Measurements from ENCODE around the gene ERC2. TPM values are rescaled to one million over a fixed set of nuclear protein-coding genes. Genes with fewer than 3 reads are reported as not detected.

Gene ERC2
- total and polyA plus RNA-seq, 2 of the 13 experiments (the other 11 are each of a cell fraction or from before 2014, with no cell fraction given), result 0.16 to 0.22 TPM

GRCh38 chr3:55622116-55622515 lies 846.2 kb downstream of the ERC2 start:
- 36% methylated on average over 3 of the region's 3 CpGs for WGBS (ENCODE audit: low lambda C conversion rate)
- in situ Hi-C loops (cut with HindIII; ENCODE audit: extremely low pct_ligation_motif_present, low pct_unique_long_range_greater_than_20kb) (no loop called here), intact Hi-C loops (cut with micrococcal nuclease; ENCODE audit: unreplicated experiment) (no loop called here)
- Histone ChIP-seq H3K27me3 (ENCODE audit: control insufficient read depth in 1 of 2, insufficient read depth in 2 of 2, low read length in 2 of 2) (no peaks in the 10 kb centered on the region), H3K79me2 (ENCODE audit: insufficient read depth, low read length) (no peaks in the 10 kb centered on the region), H3K4me3 (replicated peaks in 1 of 3; ENCODE audit: insufficient read depth in 1 of 3, low read depth in 2 of 3, low read length in 3 of 3) (no peak overlapping the region), H3K36me3 (replicated peaks in 1 of 2; ENCODE audit: control insufficient read depth in 1 of 2, insufficient read depth in 2 of 2, low read length in 2 of 2) (no peaks in the 10 kb centered on the region), H3K27ac (ENCODE audit: extremely low read length, insufficient read depth, low read length) (no peak overlapping the region), H2AFZ (ENCODE audit: low read length) (no peak overlapping the region), H3K9me3 (ENCODE audit: low read length) (no peaks in the 10 kb centered on the region), H4K20me1 (ENCODE audit: insufficient read depth, low read length) (no peaks in the 10 kb centered on the region), H3K4me1 (ENCODE audit: insufficient read depth, low read length) (no peaks in the 10 kb centered on the region), H3K9ac (ENCODE audit: insufficient read depth, low read depth, low read length) (no peak overlapping the region), H3K4me2 (ENCODE audit: low read depth, low read length) (no peak overlapping the region)
- DNase-seq (ENCODE audit: low spot score) (no peak), ATAC-seq (no peak), FAIRE-seq (no peak)
- ChIA-PET POLR2A (no interaction called here), CTCF (ENCODE audit: low intra/inter-chr PET ratio, low total read pairs) (no interaction called here)
- no peak for TF ChIP-seq ZFP62 (CRISPR knock-in tag; IDR thresholded peaks at IDR 0.05)
- TF ChIP-seq RFXAP (CRISPR knock-in tag; IDR thresholded peaks at IDR 0.05; ENCODE audit: borderline replicate concordance), result no peak
- no peak for TF ChIP-seq SOX6 (IDR thresholded peaks at IDR 0.05)
- no peak for TF ChIP-seq SOX6 (CRISPR knock-in tag; IDR thresholded peaks at IDR 0.05)
- no peak for TF ChIP-seq ZNF501 (CRISPR knock-in tag; IDR thresholded peaks at IDR 0.05)
- TF ChIP-seq, protein P1, sequence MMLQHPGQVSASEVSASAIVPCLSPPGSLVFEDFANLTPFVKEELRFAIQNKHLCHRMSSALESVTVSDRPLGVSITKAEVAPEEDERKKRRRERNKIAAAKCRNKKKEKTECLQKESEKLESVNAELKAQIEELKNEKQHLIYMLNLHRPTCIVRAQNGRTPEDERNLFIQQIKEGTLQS (CRISPR knock-in tag; IDR thresholded peaks at IDR 0.05), result no peak
- no peak for TF ChIP-seq U2AF2 (IDR thresholded peaks at IDR 0.05; ENCODE audit: low read depth, low read length)
- no peak for TF ChIP-seq MEIS1 (CRISPR knock-in tag; IDR thresholded peaks at IDR 0.05; ENCODE audit: borderline replicate concordance)
- TF ChIP-seq ZNF224 (CRISPR knock-in tag; IDR thresholded peaks at IDR 0.05), result no peak
- no peak for TF ChIP-seq GZF1 (CRISPR knock-in tag; IDR thresholded peaks at IDR 0.05)
- TF ChIP-seq ZNF616 (CRISPR knock-in tag; IDR thresholded peaks at IDR 0.05; ENCODE audit: low read depth), result no peak
- TF ChIP-seq ZNF629 (CRISPR knock-in tag; conservative IDR thresholded peaks at IDR 0.05), result no peak
- no peak for TF ChIP-seq SMARCE1 (IDR thresholded peaks at IDR 0.05; ENCODE audit: borderline replicate concordance)
- TF ChIP-seq ZNF138 (CRISPR knock-in tag; IDR thresholded peaks at IDR 0.05; ENCODE audit: low read depth), result no peak
- no peak for TF ChIP-seq ZSCAN22 (CRISPR knock-in tag; IDR thresholded peaks at IDR 0.05)
- TF ChIP-seq HDAC1 (CRISPR knock-in tag; IDR thresholded peaks at IDR 0.05), result no peak
- BruUV-seq (replicated peaks), result no TSS peak
